ENCODE measurements around the gene BRINP3.

DNA sequence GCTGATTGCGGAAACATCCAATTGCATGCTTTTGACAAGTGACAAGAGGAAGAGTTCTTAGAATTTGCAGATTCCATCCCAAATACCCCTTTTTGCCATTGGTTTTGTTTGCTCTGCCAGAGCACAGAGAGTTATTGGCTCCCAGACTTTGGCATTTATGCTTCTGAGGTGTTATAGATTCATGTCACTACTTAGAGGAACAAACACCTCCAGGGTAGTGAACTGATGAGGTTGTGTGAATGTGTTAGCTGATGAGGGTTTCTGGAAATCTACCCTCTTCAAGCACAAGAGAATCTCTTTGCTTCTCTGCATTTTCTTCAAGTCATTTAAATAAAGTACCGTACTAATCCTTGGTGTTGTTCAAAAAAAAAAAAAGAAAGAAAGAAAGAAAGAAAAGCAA is 33.9 kb upstream of the BRINP3 start:
- no peak for TF ChIP-seq POLR2A (IDR thresholded peaks at IDR 0.05)
- TF ChIP-seq, protein P1, sequence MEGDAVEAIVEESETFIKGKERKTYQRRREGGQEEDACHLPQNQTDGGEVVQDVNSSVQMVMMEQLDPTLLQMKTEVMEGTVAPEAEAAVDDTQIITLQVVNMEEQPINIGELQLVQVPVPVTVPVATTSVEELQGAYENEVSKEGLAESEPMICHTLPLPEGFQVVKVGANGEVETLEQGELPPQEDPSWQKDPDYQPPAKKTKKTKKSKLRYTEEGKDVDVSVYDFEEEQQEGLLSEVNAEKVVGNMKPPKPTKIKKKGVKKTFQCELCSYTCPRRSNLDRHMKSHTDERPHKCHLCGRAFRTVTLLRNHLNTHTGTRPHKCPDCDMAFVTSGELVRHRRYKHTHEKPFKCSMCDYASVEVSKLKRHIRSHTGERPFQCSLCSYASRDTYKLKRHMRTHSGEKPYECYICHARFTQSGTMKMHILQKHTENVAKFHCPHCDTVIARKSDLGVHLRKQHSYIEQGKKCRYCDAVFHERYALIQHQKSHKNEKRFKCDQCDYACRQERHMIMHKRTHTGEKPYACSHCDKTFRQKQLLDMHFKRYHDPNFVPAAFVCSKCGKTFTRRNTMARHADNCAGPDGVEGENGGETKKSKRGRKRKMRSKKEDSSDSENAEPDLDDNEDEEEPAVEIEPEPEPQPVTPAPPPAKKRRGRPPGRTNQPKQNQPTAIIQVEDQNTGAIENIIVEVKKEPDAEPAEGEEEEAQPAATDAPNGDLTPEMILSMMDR (IDR thresholded peaks at IDR 0.05), result no peak

All from adrenal gland (tissue), 5 donors.